GM19240 (cell line): ENCODE measurements around the gene DYNC2I2.
A peak's percentile ranks its signal among the peaks of the same experiment; 100 is the strongest.
"Not testable (repeated sequence)": the region's sequence is repeated elsewhere in the genome, so short reads cannot be mapped to it uniquely, and the experiment has no call there.

ENCODE experiments used
- DNase-seq: peaks from one replicate; pipeline ENCODE4 v3.0.0; 2011; ENCODE audit warnings: low spot score; ENCODE audit not compliant: insufficient read length

DYNC2I2 gene

GRCh38 chr9:128685636-128686489 lies 29.2 kb upstream of the DYNC2I2 start:
- no peak for DNase-seq

GRCh38 chr9:128684325-128685199 lies 27.9 kb upstream of the DYNC2I2 start:
- peak; percentile 73 for DNase-seq

GRCh38 chr9:128684065-128684324 lies 27.3 kb upstream of the DYNC2I2 start:
- DNase-seq: no peak

- no peak for DNase-seq
Measured at GRCh38 chr9:128683340-128684064, 26.9 kb upstream of the DYNC2I2 start.

GRCh38 chr9:128677794-128678193 lies 21.1 kb upstream of the DYNC2I2 start:
- DNase-seq: no peak

- DNase-seq: no peak
Measured at GRCh38 chr9:128675382-128675781, 18.7 kb upstream of the DYNC2I2 start.

- no peak for DNase-seq
Measured at GRCh38 chr9:128669786-128670185, 13.1 kb upstream of the DYNC2I2 start.

- not testable (repeated sequence) for DNase-seq
Measured at GRCh38 chr9:128666481-128666941, 9.9 kb upstream of the DYNC2I2 start.

GRCh38 chr9:128657796-128658195 lies 1.1 kb upstream of the DYNC2I2 start:
- no peak for DNase-seq

- no peak for DNase-seq
Measured at GRCh38 chr9:128657344-128657704, 677 bp upstream of the DYNC2I2 start.

- DNase-seq: no peak
Measured at GRCh38 chr9:128654481-128654880, 2.2 kb downstream of the DYNC2I2 start.

GRCh38 chr9:128653908-128654307 lies 2.7 kb downstream of the DYNC2I2 start:
- no peak for DNase-seq

- no peak for DNase-seq
Measured at GRCh38 chr9:128651798-128652197, 4.8 kb downstream of the DYNC2I2 start.

GRCh38 chr9:128648206-128648605 lies 8.4 kb downstream of the DYNC2I2 start:
- not testable (repeated sequence) for DNase-seq

GRCh38 chr9:128643519-128644300 lies 12.9 kb downstream of the DYNC2I2 start:
- peak; percentile 67 for DNase-seq

GRCh38 chr9:128642675-128643245 lies 13.9 kb downstream of the DYNC2I2 start:
- DNase-seq: no peak

- DNase-seq: no peak
Measured at GRCh38 chr9:128640603-128641002, 16.0 kb downstream of the DYNC2I2 start.

GRCh38 chr9:128638580-128638979 lies 18.1 kb downstream of the DYNC2I2 start:
- DNase-seq: no peak

GRCh38 chr9:128637656-128638055 lies 19.0 kb downstream of the DYNC2I2 start:
- no peak for DNase-seq
